Stimulated activated CD4-positive, alpha-beta T cell treated with anti-CD3 and anti-CD28 coated beads, Interleukin-2, amount 100 ng/mL, for 48 hours (primary cell): ENCODE measurements around the gene SGMS1.
"Not testable (repeated sequence)": the region's sequence is repeated elsewhere in the genome, so short reads cannot be mapped to it uniquely, and the experiment has no call there.

ENCODE experiments used
- DNase-seq, 2 donors: peaks; one replicate each; pipeline ENCODE4 v3.0.0-alpha.2; 2020

The SGMS1 gene

GRCh38 chr10:50393784-50394467, 229.8 kb downstream of the SGMS1 start:
- no peak for DNase-seq

- DNase-seq, result no peak
Observed at GRCh38 chr10:50392966-50393718, 230.6 kb downstream of the SGMS1 start.

- DNase-seq, result no peak
Observed at GRCh38 chr10:50392426-50392825, 231.3 kb downstream of the SGMS1 start.

- DNase-seq, result no peak
Observed at GRCh38 chr10:50390302-50390701, 233.5 kb downstream of the SGMS1 start.

- no peak for DNase-seq
Observed at GRCh38 chr10:50388181-50388580, 235.6 kb downstream of the SGMS1 start.

- DNase-seq, result no peak
Observed at GRCh38 chr10:50387732-50388073, 236.1 kb downstream of the SGMS1 start.

GRCh38 chr10:50387007-50387731, 236.6 kb downstream of the SGMS1 start:
- DNase-seq, result no peak

GRCh38 chr10:50385624-50386023, 238.1 kb downstream of the SGMS1 start:
- DNase-seq, result no peak

- no peak for DNase-seq
Observed at GRCh38 chr10:50384898-50385297, 238.9 kb downstream of the SGMS1 start.

- no peak for DNase-seq
Observed at GRCh38 chr10:50384238-50384637, 239.5 kb downstream of the SGMS1 start.

GRCh38 chr10:50382576-50383023, 241.2 kb downstream of the SGMS1 start:
- no peak for DNase-seq

GRCh38 chr10:50381642-50382041, 242.1 kb downstream of the SGMS1 start:
- DNase-seq, result no peak

- no peak for DNase-seq
Observed at GRCh38 chr10:50379616-50380015, 244.1 kb downstream of the SGMS1 start.

- no peak for DNase-seq
Observed at GRCh38 chr10:50375745-50376144, 248.0 kb downstream of the SGMS1 start.

- no peak for DNase-seq
Observed at GRCh38 chr10:50375051-50375452, 248.7 kb downstream of the SGMS1 start.

GRCh38 chr10:50373821-50374501, 249.8 kb downstream of the SGMS1 start:
- no peak for DNase-seq

GRCh38 chr10:50369931-50370330, 253.8 kb downstream of the SGMS1 start:
- no peak for DNase-seq

- DNase-seq, result no peak
Observed at GRCh38 chr10:50367732-50368131, 256.0 kb downstream of the SGMS1 start.

GRCh38 chr10:50366421-50366820, 257.3 kb downstream of the SGMS1 start:
- DNase-seq, result not testable (repeated sequence)

- DNase-seq, result not testable (repeated sequence)
Observed at GRCh38 chr10:50364730-50365129, 259.0 kb downstream of the SGMS1 start.

GRCh38 chr10:50362547-50363125, 261.1 kb downstream of the SGMS1 start:
- DNase-seq, result no peak

GRCh38 chr10:50361946-50362345, 261.8 kb downstream of the SGMS1 start:
- DNase-seq, result no peak
